ENCODE measurements around the gene NPSR1.

GRCh38 chr7:34787586-34787985, 129.6 kb downstream of the NPSR1 start:
- no peak for TF ChIP-seq EZH2 (IDR thresholded peaks at IDR 0.05; ENCODE audit: insufficient read depth, low read length)
- no peak for TF ChIP-seq CTCF (IDR thresholded peaks at IDR 0.05; ENCODE audit: insufficient read depth, low read depth, low read length)

Measured in astrocyte (in vitro differentiated cells and primary cell).